T-helper 1 cell (primary cell): ENCODE data around the gene SLX4IP.
"Not testable (repeated sequence)": the region's sequence is repeated elsewhere in the genome, so short reads cannot be mapped to it uniquely, and the experiment has no call there.

Source experiments
- DNase-seq, 5 donors: peaks; one replicate each; pipeline ENCODE4 v3.0.0-alpha.2; 2012 to 2020

SLX4IP gene

GRCh38 chr20:10578607-10579006 lies 143.5 kb downstream of the SLX4IP start:
- peak in 1 of 5 donors; percentile 17 for DNase-seq

- no peak for DNase-seq
These were observed 144.8 kb downstream of the SLX4IP start for GRCh38 chr20:10579942-10580341.

- no peak for DNase-seq
These were observed 145.6 kb downstream of the SLX4IP start for GRCh38 chr20:10580700-10581099.

- DNase-seq = no peak
These were observed 146.7 kb downstream of the SLX4IP start for GRCh38 chr20:10581823-10582222.

GRCh38 chr20:10584371-10584770 lies 149.3 kb downstream of the SLX4IP start:
- no peak for DNase-seq

- no peak for DNase-seq
These were observed 150.2 kb downstream of the SLX4IP start for GRCh38 chr20:10585308-10585707.

GRCh38 chr20:10586296-10586695 lies 151.2 kb downstream of the SLX4IP start:
- DNase-seq = no peak

- DNase-seq = not testable (repeated sequence)
These were observed 155.3 kb downstream of the SLX4IP start for GRCh38 chr20:10590446-10590845.

GRCh38 chr20:10590950-10591671 lies 156.0 kb downstream of the SLX4IP start:
- DNase-seq = no peak

GRCh38 chr20:10591946-10592521 lies 156.9 kb downstream of the SLX4IP start:
- DNase-seq = no peak

GRCh38 chr20:10594296-10594868 lies 159.3 kb downstream of the SLX4IP start:
- DNase-seq = no peak

GRCh38 chr20:10595266-10595665 lies 160.2 kb downstream of the SLX4IP start:
- no peak for DNase-seq

GRCh38 chr20:10595985-10596384 lies 160.9 kb downstream of the SLX4IP start:
- DNase-seq = no peak

- no peak for DNase-seq
These were observed 161.6 kb downstream of the SLX4IP start for GRCh38 chr20:10596710-10597121.

GRCh38 chr20:10597637-10598036 lies 162.5 kb downstream of the SLX4IP start:
- no peak for DNase-seq

- no peak for DNase-seq
These were observed 167.2 kb downstream of the SLX4IP start for GRCh38 chr20:10602221-10602871.

- DNase-seq = peak in 1 of 5 donors; percentile 5
These were observed 168.3 kb downstream of the SLX4IP start for GRCh38 chr20:10603378-10603777.

- no peak for DNase-seq
These were observed 169.1 kb downstream of the SLX4IP start for GRCh38 chr20:10603971-10604864.

- no peak for DNase-seq
These were observed 169.8 kb downstream of the SLX4IP start for GRCh38 chr20:10604865-10605440.

- DNase-seq = no peak
These were observed 170.6 kb downstream of the SLX4IP start for GRCh38 chr20:10605547-10606195.

- no peak for DNase-seq
These were observed 174.2 kb downstream of the SLX4IP start for GRCh38 chr20:10609276-10609675.

- DNase-seq = no peak
These were observed 174.7 kb downstream of the SLX4IP start for GRCh38 chr20:10609770-10610169.
